Parathyroid adenoma (tissue), 2 donors: Measurements from ENCODE around the gene PRR23C.

Experiments
- H2AFZ ChIP-seq: fragments of 300-600 bp; sonication (generic); one replicate; pipeline ENCODE4 v1.7.0; 2017; ENCODE audit warnings: antibody characterized with exemption, mild to moderate bottlenecking
- H3K27ac ChIP-seq: fragments of 300-600 bp; sonication (generic); one replicate; pipeline ENCODE4 v1.7.0; 2017
- H3K27me3 ChIP-seq: fragments of 300-600 bp; sonication (generic); one replicate; pipeline ENCODE4 v1.7.0; 2017; ENCODE audit warnings: low read length; ENCODE audit not compliant: control insufficient read depth, insufficient read depth
- H3K36me3 ChIP-seq: fragments of 300-600 bp; sonication (generic); one replicate; pipeline ENCODE4 v1.7.0; 2017; ENCODE audit warnings: low read length; ENCODE audit not compliant: control insufficient read depth, insufficient read depth
- H3K4me1 ChIP-seq: fragments of 300-600 bp; sonication (generic); one replicate; pipeline ENCODE4 v1.7.0; 2017; ENCODE audit warnings: control low read depth
- H3K4me2 ChIP-seq: fragments of 300-600 bp; sonication (generic); one replicate; pipeline ENCODE4 v1.7.0; 2017; ENCODE audit warnings: low read length
- H3K4me3 ChIP-seq: fragments of 300-600 bp; sonication (generic); one replicate; pipeline ENCODE4 v1.7.0; 2017; ENCODE audit warnings: low read depth, low read length
- H3K79me2 ChIP-seq: fragments of 300-600 bp; sonication (generic); one replicate; pipeline ENCODE4 v1.7.0; 2017; ENCODE audit warnings: control low read depth
- H3K9ac ChIP-seq: fragments of 300-600 bp; sonication (generic); one replicate; pipeline ENCODE4 v1.7.0; 2017; ENCODE audit warnings: mild to moderate bottlenecking
- H3K9me3 ChIP-seq: fragments of 300-600 bp; sonication (generic); one replicate; pipeline ENCODE4 v1.7.0; 2017; ENCODE audit warnings: low read length; ENCODE audit not compliant: control insufficient read depth
- TF ChIP-seq, protein P1 (sequence below): fragments of 300-600 bp; sonication (generic); IDR thresholded peaks from one replicate; pipeline ENCODE4 v1.7.0; 2017; ENCODE audit warnings: antibody characterized with exemption, mild to moderate bottlenecking
- donor health status: primary hyperparathyroidism.

PRR23C gene

DNA sequence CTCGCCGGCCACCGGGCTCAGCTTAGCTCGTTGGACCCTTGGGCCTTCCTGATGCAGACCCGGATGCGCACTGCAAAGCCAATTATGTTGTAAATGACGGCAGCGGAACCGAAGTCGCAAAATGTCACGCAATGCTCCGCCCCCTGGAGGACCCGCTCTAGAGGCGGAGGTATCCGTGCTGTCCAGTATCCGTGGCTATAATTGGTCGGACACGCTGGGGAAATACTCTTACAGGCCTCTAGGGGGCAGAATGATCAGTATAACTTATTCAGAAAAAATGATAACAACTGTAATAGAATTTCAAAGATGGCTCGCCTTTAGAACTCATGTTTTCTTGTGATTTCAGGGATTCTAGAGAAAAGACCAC, 23.8 kb downstream of the PRR23C start, which contains the start of gene PRR23B:
Gene PRR23B (minus strand): TSS at position 59 of the 367 bp plus-strand sequence. CDS start 265 bp downstream, outside the sequence.
- no peaks in the 10 kb centered on the region for H3K9me3 ChIP-seq
- H3K4me1 ChIP-seq: no peaks in the 10 kb centered on the region
- H3K27ac ChIP-seq: no peak within 1 kb of the TSS
- H3K27me3 ChIP-seq: no peaks in the 10 kb centered on the region
- no peaks in the 10 kb centered on the region for H3K79me2 ChIP-seq
- H3K4me2 ChIP-seq: no peak within 1 kb of the TSS
- no peak within 1 kb of the TSS for H2AFZ ChIP-seq
- no peaks in the 10 kb centered on the region for H3K36me3 ChIP-seq
- H3K9ac ChIP-seq: no peak within 1 kb of the TSS
- TF ChIP-seq, protein P1, sequence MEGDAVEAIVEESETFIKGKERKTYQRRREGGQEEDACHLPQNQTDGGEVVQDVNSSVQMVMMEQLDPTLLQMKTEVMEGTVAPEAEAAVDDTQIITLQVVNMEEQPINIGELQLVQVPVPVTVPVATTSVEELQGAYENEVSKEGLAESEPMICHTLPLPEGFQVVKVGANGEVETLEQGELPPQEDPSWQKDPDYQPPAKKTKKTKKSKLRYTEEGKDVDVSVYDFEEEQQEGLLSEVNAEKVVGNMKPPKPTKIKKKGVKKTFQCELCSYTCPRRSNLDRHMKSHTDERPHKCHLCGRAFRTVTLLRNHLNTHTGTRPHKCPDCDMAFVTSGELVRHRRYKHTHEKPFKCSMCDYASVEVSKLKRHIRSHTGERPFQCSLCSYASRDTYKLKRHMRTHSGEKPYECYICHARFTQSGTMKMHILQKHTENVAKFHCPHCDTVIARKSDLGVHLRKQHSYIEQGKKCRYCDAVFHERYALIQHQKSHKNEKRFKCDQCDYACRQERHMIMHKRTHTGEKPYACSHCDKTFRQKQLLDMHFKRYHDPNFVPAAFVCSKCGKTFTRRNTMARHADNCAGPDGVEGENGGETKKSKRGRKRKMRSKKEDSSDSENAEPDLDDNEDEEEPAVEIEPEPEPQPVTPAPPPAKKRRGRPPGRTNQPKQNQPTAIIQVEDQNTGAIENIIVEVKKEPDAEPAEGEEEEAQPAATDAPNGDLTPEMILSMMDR: no peak
- no peak within 1 kb of the TSS for H3K4me3 ChIP-seq

DNA sequence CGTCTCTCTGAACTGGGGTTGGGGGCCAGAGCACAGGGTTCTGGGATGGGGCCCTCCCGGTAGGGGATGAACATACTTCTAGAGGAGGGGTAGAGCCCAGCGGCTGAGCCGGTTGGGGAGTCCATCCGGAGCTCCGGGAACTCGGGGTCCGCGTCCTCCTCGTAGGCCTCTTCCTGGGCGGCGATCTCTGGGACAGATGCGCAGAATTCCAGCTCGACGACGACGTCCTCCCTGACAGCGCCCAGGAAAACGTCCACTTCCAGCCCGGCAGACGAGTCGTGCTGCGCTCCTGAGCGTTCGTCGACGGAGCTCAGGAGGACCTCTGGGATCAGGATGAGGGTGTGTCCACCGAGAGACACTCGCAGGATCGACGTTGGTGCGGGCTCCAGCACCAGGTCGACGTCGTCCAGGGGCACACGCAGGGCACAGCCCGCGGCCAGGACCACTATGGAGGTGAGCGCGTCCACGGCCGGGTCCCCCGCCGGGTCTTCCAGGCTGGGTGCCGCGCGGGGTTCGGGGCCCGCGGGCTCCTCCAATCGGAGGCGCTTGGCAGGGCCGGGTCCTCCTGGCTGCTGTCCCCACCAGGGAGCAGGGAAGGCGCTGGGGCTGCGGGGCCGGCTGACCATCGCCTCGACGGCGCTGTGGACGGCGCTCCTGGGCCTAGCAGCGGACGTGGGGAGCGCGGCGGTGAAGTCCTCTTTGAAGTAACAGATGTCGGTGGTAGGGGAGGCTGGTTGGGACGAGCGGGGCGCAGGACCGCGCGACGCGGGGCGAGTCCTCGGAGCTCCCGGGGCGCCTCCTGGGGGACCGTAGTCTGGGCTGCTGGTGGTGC, 24.4 kb downstream of the PRR23C start:
- H3K4me1 ChIP-seq: no peaks in the 10 kb centered on the region
- H2AFZ ChIP-seq: no peak overlapping the region
- TF ChIP-seq, protein P1: no peak
- H3K27me3 ChIP-seq: no peaks in the 10 kb centered on the region
- no peak overlapping the region for H3K4me2 ChIP-seq
- H3K36me3 ChIP-seq: no peaks in the 10 kb centered on the region
- no peak overlapping the region for H3K4me3 ChIP-seq
- H3K9ac ChIP-seq: no peak overlapping the region
- H3K9me3 ChIP-seq: no peaks in the 10 kb centered on the region
- H3K79me2 ChIP-seq: no peaks in the 10 kb centered on the region
- no peak overlapping the region for H3K27ac ChIP-seq

DNA sequence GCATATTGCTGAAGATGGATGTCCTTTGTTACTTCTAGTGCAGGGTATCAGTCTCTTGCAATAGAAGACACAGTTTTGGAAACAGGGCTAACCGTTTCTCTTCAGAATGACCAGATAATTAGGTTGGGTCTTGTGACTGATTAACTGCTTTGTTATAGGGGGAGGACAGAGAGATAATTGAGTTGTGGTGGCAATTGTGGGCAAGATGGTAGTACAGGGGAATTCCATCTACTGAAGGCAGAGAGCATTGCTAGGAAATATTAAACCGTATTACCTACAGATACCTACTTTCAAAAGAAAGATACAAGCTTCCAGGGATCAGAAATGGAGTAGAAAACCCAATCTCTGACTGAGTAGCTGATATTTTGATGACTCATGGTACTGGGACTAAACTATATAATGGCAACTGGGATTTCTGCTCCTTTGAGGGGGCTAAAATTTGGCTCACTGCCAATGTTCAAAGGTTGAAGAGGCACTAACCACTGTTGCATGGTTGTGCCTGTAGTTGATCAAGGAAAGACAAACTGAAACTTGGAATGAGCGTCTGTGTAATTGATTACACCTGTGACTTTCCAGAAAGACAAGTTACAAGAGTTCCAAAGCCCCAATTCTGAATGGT, 28.2 kb downstream of the PRR23C start:
- TF ChIP-seq, protein P1: no peak
- Histone ChIP-seq H3K4me1 (no peaks in the 10 kb centered on the region), H3K27me3 (no peaks in the 10 kb centered on the region), H3K27ac (no peak overlapping the region), H2AFZ (no peak overlapping the region), H3K79me2 (no peaks in the 10 kb centered on the region), H3K4me2 (no peak overlapping the region), H3K4me3 (no peak overlapping the region), H3K9me3 (no peaks in the 10 kb centered on the region), H3K9ac (no peak overlapping the region), H3K36me3 (no peaks in the 10 kb centered on the region)

DNA sequence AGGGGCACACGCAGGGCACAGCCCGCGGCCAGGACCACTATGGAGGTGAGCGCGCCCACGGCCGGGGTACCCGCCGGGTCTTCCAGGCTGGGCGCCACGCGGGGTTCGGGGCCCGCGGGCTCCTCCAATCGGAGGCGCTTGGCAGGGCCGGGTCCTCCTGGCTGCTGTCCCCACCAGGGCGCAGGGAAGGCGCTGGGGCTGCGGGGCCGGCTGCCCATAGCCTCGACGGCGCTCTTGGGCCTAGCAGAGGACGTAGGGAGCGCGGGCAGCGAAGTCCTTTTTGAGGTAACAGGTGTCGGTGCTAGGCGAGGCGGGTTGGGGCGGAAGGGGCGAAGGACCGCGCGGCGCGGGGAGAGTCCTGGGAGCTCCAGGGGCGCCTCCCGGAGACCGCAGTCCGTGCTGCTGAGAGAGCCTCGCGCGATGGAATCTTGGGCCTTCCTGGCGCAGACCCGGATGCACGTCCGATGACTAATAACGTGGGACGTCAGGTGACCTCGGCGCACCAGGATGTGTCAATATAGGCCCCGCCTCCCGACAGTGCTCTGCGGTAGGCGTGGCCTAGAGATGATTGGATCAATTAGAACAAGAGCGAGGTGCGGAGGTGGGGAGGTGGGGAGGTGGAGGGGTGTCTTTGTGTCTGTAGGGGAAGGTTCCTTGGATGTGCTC, 38.5 kb downstream of the PRR23C start, which contains the start of gene PRR23A:
Gene PRR23A (minus strand): TSS at position 218 of the 666 bp plus-strand sequence. CDS start 0 bp downstream, at position 218.
- TF ChIP-seq, protein P1: no peak
- no peaks in the 10 kb centered on the region for H3K27me3 ChIP-seq
- no peaks in the 10 kb centered on the region for H3K4me1 ChIP-seq
- H3K9ac ChIP-seq: no peak within 1 kb of the TSS
- H3K9me3 ChIP-seq: no peaks in the 10 kb centered on the region
- H3K36me3 ChIP-seq: no peaks in the 10 kb centered on the region
- H2AFZ ChIP-seq: no peak within 1 kb of the TSS
- no peaks in the 10 kb centered on the region for H3K79me2 ChIP-seq
- no peak within 1 kb of the TSS for H3K27ac ChIP-seq
- H3K4me3 ChIP-seq: no peak within 1 kb of the TSS
- H3K4me2 ChIP-seq: no peak within 1 kb of the TSS
